ENCODE measurements around the gene EPN1.
A peak's percentile ranks its signal among the peaks of the same experiment; 100 is the strongest.

Gene EPN1

GRCh38 chr19:55638864-55639359 is 36.1 kb upstream of the EPN1 start:
- no peak overlapping the region for H3K9ac ChIP-seq (ENCODE audit: low read depth, low read length, poor library complexity)
- no peak overlapping the region for H4K8ac ChIP-seq (ENCODE audit: low read depth, low read length)
- no peak overlapping the region for H2BK5ac ChIP-seq (ENCODE audit: low read length)
- H3K4me3 ChIP-seq (ENCODE audit: low read length in 2 of 2), result no peak overlapping the region
- H3K14ac ChIP-seq (ENCODE audit: low read length), result no peak overlapping the region
- no peak for DNase-seq (ENCODE audit: low spot score)
- no CpG with 5 or more reads among the region's 6 CpGs for WGBS, 2 donors (ENCODE audit: extremely low coverage in 2 of 2, insufficient read length in 2 of 2, insufficient replicate concordance in 1 of 2)
- no peak overlapping the region for H4K91ac ChIP-seq (ENCODE audit: low read depth, low read length, poor library complexity)
- H3K27me3 ChIP-seq (ENCODE audit: control insufficient read depth in 3 of 3, insufficient read depth in 3 of 3, low read depth in 1 of 3, low read length in 3 of 3), result no peaks in the 10 kb centered on the region
- peaks cover 39% of the 10 kb centered on the region for H3K79me1 ChIP-seq (ENCODE audit: low read depth, low read length)
- H2BK12ac ChIP-seq (ENCODE audit: low read length), result no peak overlapping the region
- no peak overlapping the region for H3K18ac ChIP-seq (ENCODE audit: low read length)
- no peak overlapping the region for H2AFZ ChIP-seq (ENCODE audit: low read length)
- no peak overlapping the region for H3K27ac ChIP-seq (replicated peaks; ENCODE audit: low read length)
- no peak overlapping the region for H2BK15ac ChIP-seq (ENCODE audit: low read length)
- H3K4me2 ChIP-seq (ENCODE audit: insufficient read depth, low read length, poor library complexity, severe bottlenecking), result no peak overlapping the region
- H3K4ac ChIP-seq (ENCODE audit: low read length), result no peak overlapping the region
- no peaks in the 10 kb centered on the region for H3K9me3 ChIP-seq (replicated peaks in 1 of 2; ENCODE audit: control insufficient read depth in 2 of 2, insufficient read depth in 1 of 2, low read depth in 1 of 2, low read length in 2 of 2)
- H3K23ac ChIP-seq (ENCODE audit: low read depth, low read length, poor library complexity), result no peak overlapping the region
- H3K36me3 ChIP-seq (replicated peaks in 1 of 2; ENCODE audit: control insufficient read depth in 2 of 2, insufficient read depth in 2 of 2, low read length in 2 of 2), result peaks cover 2 to 7% of the 10 kb centered on the region in 2 donors
- peak overlapping the region; percentile 28 for H2BK120ac ChIP-seq (ENCODE audit: low read depth, low read length)
- H2AK5ac ChIP-seq (ENCODE audit: low read depth, low read length), result peak overlapping the region; percentile 25
- peaks cover 23 to 26% of the 10 kb centered on the region in 2 donors for H3K4me1 ChIP-seq (ENCODE audit: control insufficient read depth in 2 of 2, insufficient read depth in 1 of 2, low read depth in 1 of 2, low read length in 2 of 2)

DNA sequence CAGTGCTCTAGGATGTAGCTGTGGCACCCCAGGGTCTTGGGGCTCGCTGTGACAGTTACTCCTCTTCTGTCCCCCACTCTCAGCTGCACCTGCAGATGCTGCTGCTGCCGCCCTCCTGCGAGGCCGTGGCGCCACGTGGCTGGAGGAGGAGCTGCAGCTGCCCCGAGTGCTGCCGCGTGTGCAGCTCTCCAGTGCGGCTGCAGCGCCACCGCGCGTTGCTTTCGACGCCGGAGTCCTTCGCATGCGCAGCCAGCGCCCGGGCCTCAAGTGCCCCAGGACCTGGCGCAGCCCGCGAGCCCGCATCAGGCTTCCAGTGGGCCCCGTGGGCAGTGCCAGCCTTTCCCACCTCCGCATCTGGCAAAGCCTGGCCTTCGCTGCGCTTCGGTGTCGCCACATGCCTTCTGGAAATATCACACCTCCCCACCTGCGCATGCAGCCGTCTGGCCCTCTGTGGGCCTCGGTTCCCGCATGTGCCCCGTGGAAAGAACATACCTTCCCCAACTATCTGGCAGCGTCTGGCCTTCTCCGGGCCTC is 34.9 kb upstream of the EPN1 start:
- H3K27ac ChIP-seq (replicated peaks; ENCODE audit: low read length), result peak overlapping the region; percentile 79
- no peak for DNase-seq (ENCODE audit: low spot score)
- no peak overlapping the region for H2BK5ac ChIP-seq (ENCODE audit: low read length)
- H2BK120ac ChIP-seq (ENCODE audit: low read depth, low read length), result peak overlapping the region; percentile 91
- peaks cover 27 to 30% of the 10 kb centered on the region in 2 donors for H3K4me1 ChIP-seq (ENCODE audit: control insufficient read depth in 2 of 2, insufficient read depth in 1 of 2, low read depth in 1 of 2, low read length in 2 of 2)
- H4K91ac ChIP-seq (ENCODE audit: low read depth, low read length, poor library complexity), result peak overlapping the region; percentile 92
- H3K9ac ChIP-seq (ENCODE audit: low read depth, low read length, poor library complexity), result peak overlapping the region; percentile 92
- no peak overlapping the region for H3K14ac ChIP-seq (ENCODE audit: low read length)
- peak overlapping the region; percentile 45 for H2BK15ac ChIP-seq (ENCODE audit: low read length)
- no peaks in the 10 kb centered on the region for H3K9me3 ChIP-seq (replicated peaks in 1 of 2; ENCODE audit: control insufficient read depth in 2 of 2, insufficient read depth in 1 of 2, low read depth in 1 of 2, low read length in 2 of 2)
- peak overlapping the region; percentile 88 for H2AFZ ChIP-seq (ENCODE audit: low read length)
- H3K4me3 ChIP-seq (ENCODE audit: low read length in 2 of 2), result peak overlapping the region; percentile 86 to 94
- peak overlapping the region; percentile 90 for H3K18ac ChIP-seq (ENCODE audit: low read length)
- H3K27me3 ChIP-seq (ENCODE audit: control insufficient read depth in 3 of 3, insufficient read depth in 3 of 3, low read depth in 1 of 3, low read length in 3 of 3), result no peaks in the 10 kb centered on the region
- peak overlapping the region; percentile 93 for H3K4ac ChIP-seq (ENCODE audit: low read length)
- peak overlapping the region; percentile 70 for H4K8ac ChIP-seq (ENCODE audit: low read depth, low read length)
- H2AK5ac ChIP-seq (ENCODE audit: low read depth, low read length), result peak overlapping the region; percentile 98
- H3K4me2 ChIP-seq (ENCODE audit: insufficient read depth, low read length, poor library complexity, severe bottlenecking), result peak overlapping the region; percentile 93
- peak overlapping the region; percentile 98 for H3K23ac ChIP-seq (ENCODE audit: low read depth, low read length, poor library complexity)
- H2BK12ac ChIP-seq (ENCODE audit: low read length), result no peak overlapping the region
- WGBS, 2 donors (ENCODE audit: extremely low coverage in 2 of 2, insufficient read length in 2 of 2, insufficient replicate concordance in 1 of 2), result no CpG with 5 or more reads among the region's 38 CpGs
- H3K36me3 ChIP-seq (replicated peaks in 1 of 2; ENCODE audit: control insufficient read depth in 2 of 2, insufficient read depth in 2 of 2, low read length in 2 of 2), result peaks cover 10 to 15% of the 10 kb centered on the region in 2 donors
- H3K79me1 ChIP-seq (ENCODE audit: low read depth, low read length), result peaks cover 46% of the 10 kb centered on the region

DNA sequence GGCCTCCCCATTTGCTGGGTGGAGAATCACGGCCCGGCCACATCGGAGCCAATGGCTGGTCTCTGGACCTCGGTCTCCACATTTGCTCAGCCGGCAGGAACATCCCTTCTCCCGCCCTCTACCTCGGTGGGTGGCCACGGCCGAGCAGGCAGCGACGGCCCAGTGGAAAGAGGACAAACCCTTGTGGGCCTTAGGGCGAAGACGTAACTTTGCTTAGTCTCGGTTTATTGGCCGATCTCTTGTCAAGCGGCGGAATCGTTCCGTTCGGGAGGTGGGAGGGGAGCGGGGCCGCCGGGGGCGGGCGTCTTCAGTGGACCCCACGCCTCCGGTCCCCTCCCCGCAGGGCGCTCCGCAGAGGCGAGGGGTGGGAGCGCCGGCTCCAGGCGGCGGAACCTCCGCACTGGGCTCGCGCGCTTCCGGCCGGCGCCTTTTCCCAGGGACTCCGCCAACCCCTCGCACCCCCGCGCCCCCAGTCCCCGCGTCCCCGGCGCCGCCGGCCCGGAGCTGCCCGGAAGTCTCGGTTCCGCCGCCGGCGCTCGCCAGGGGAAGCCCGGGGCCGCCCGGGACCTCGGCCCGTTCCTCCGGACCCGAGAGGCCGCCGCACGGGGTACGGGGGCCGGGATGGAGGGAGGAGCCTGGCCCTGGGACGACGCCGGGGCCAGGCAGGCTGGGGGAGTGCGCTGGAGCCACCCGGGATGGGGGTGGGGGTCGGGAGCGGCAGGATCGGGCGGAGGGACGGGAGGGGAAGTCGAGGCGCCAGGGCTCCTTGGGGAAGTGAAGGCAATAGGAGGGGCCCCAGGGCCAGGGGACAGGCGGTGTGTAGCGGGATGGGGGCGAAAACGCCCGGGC is 34.2 kb upstream of the EPN1 start, which contains the start of gene ZNF580:
TSS of gene ZNF580 (plus strand) at position 426 of the 849 bp plus-strand sequence. CDS start 1,507 bp downstream, outside the sequence.
- DNase-seq (ENCODE audit: low spot score), result peak; percentile 65
- H3K9me3 ChIP-seq (replicated peaks in 1 of 2; ENCODE audit: control insufficient read depth in 2 of 2, insufficient read depth in 1 of 2, low read depth in 1 of 2, low read length in 2 of 2), result no peaks in the 10 kb centered on the region
- H2BK15ac ChIP-seq (ENCODE audit: low read length), result peak within 1 kb of the TSS; percentile 75
- peak within 1 kb of the TSS; percentile 79 for H3K27ac ChIP-seq (replicated peaks; ENCODE audit: low read length)
- peak within 1 kb of the TSS; percentile 86 to 94 for H3K4me3 ChIP-seq (ENCODE audit: low read length in 2 of 2)
- peaks cover 23 to 24% of the 10 kb centered on the region in 2 donors for H3K4me1 ChIP-seq (ENCODE audit: control insufficient read depth in 2 of 2, insufficient read depth in 1 of 2, low read depth in 1 of 2, low read length in 2 of 2)
- no peaks in the 10 kb centered on the region for H3K27me3 ChIP-seq (ENCODE audit: control insufficient read depth in 3 of 3, insufficient read depth in 3 of 3, low read depth in 1 of 3, low read length in 3 of 3)
- H3K23ac ChIP-seq (ENCODE audit: low read depth, low read length, poor library complexity), result peak within 1 kb of the TSS; percentile 98
- no CpG with 5 or more reads among the region's 89 CpGs for WGBS, 2 donors (ENCODE audit: extremely low coverage in 2 of 2, insufficient read length in 2 of 2, insufficient replicate concordance in 1 of 2)
- H3K36me3 ChIP-seq (replicated peaks in 1 of 2; ENCODE audit: control insufficient read depth in 2 of 2, insufficient read depth in 2 of 2, low read length in 2 of 2), result peaks cover 15 to 22% of the 10 kb centered on the region in 2 donors
- peaks cover 41% of the 10 kb centered on the region for H3K79me1 ChIP-seq (ENCODE audit: low read depth, low read length)
- H3K4ac ChIP-seq (ENCODE audit: low read length), result peak within 1 kb of the TSS; percentile 93
- peak within 1 kb of the TSS; percentile 92 for H4K91ac ChIP-seq (ENCODE audit: low read depth, low read length, poor library complexity)
- peak within 1 kb of the TSS; percentile 14 for H3K14ac ChIP-seq (ENCODE audit: low read length)
- peak within 1 kb of the TSS; percentile 93 for H3K4me2 ChIP-seq (ENCODE audit: insufficient read depth, low read length, poor library complexity, severe bottlenecking)
- peak within 1 kb of the TSS; percentile 92 for H3K9ac ChIP-seq (ENCODE audit: low read depth, low read length, poor library complexity)
- peak within 1 kb of the TSS; percentile 91 for H2BK120ac ChIP-seq (ENCODE audit: low read depth, low read length)
- peak within 1 kb of the TSS; percentile 70 for H4K8ac ChIP-seq (ENCODE audit: low read depth, low read length)
- H2AK5ac ChIP-seq (ENCODE audit: low read depth, low read length), result peak within 1 kb of the TSS; percentile 98
- H2BK5ac ChIP-seq (ENCODE audit: low read length), result peak within 1 kb of the TSS; percentile 94
- peak within 1 kb of the TSS; percentile 97 for H3K18ac ChIP-seq (ENCODE audit: low read length)
- no peak within 1 kb of the TSS for H2BK12ac ChIP-seq (ENCODE audit: low read length)
- peak within 1 kb of the TSS; percentile 88 for H2AFZ ChIP-seq (ENCODE audit: low read length)

All from neuronal stem cell (in vitro differentiated cells).